ENCODE measurements around the gene ZNF586. TPM values are rescaled to one million over a fixed set of nuclear protein-coding genes. Genes with fewer than 3 reads are reported as not detected.

ZNF586 gene
- total and polyA plus RNA-seq, 10 of the 15 experiments (the other 5 are each of a cell fraction or from before 2014, with no cell fraction given) = 3.9 to 24.2 (median 15.0) TPM

DNA sequence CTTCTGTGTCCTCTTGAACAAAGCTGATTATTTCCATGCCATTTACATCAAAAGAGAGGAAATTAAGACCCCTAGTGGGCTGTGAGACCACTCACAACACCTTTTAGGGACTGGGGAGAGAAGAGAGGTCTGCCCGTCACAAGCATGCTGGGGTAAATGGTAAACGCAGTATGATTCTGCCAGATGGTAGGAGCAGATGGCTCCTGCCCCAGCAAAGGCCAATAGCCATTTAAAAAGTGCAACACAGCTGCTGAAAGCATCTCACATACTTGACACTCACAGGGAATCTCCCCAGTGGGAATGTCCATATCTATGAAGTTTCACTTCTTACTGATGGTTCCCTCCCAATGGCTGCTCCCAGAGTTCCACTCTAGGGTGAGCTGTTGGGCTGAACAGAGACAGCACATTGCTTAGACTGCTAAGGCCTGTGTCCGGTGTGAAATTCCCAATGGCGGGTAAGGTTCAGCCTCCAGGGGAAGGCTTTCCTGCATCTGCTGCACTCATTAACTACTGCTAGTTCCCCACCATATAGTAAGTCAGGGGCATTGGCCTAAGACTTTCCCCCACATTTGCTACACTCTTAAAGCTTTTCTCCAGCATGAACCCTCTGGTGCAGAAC is 49.5 kb upstream of the ZNF586 start:
- DNase-seq (ENCODE audit: low read depth, low spot score) (no peak), ATAC-seq (no peak), FAIRE-seq (no peak)
- SMC1A ChIA-PET (ENCODE audit: uncharacterized antibody, unreplicated experiment) = no interaction called here
- H2AFZ ChIP-seq (ENCODE audit: control insufficient read depth, low read depth, low read length) = no peak overlapping the region
- no TSS peak for BruUV-seq (replicated peaks)
- 98% methylated on average over 4 of the region's 4 CpGs for WGBS (ENCODE audit: insufficient coverage, insufficient replicate concordance, low lambda C conversion rate, missing lambda C conversion rate)
- in situ Hi-C loops (cut with MboI) (no loop called here), intact Hi-C loops (cut with micrococcal nuclease; ENCODE audit: unreplicated experiment) (no loop called here)
- no peaks in the 10 kb centered on the region for H3K27me3 ChIP-seq (replicated peaks in 1 of 2; ENCODE audit: control insufficient read depth in 2 of 2, insufficient read depth in 2 of 2, low read length in 1 of 2)
- POLR2A ChIA-PET = no interaction called here
- H3K79me2 ChIP-seq (ENCODE audit: control insufficient read depth, insufficient read depth, low read length) = no peaks in the 10 kb centered on the region
- peaks cover 46% of the 10 kb centered on the region for H3K9me3 ChIP-seq (replicated peaks; ENCODE audit: control insufficient read depth, insufficient read depth, low read length)
- H3K4me2 ChIP-seq (ENCODE audit: control insufficient read depth, insufficient read depth) = no peak overlapping the region
- no peak for TF ChIP-seq CHD1 (IDR thresholded peaks at IDR 0.05; ENCODE audit: low read depth, low read length)
- TF ChIP-seq, protein P1, sequence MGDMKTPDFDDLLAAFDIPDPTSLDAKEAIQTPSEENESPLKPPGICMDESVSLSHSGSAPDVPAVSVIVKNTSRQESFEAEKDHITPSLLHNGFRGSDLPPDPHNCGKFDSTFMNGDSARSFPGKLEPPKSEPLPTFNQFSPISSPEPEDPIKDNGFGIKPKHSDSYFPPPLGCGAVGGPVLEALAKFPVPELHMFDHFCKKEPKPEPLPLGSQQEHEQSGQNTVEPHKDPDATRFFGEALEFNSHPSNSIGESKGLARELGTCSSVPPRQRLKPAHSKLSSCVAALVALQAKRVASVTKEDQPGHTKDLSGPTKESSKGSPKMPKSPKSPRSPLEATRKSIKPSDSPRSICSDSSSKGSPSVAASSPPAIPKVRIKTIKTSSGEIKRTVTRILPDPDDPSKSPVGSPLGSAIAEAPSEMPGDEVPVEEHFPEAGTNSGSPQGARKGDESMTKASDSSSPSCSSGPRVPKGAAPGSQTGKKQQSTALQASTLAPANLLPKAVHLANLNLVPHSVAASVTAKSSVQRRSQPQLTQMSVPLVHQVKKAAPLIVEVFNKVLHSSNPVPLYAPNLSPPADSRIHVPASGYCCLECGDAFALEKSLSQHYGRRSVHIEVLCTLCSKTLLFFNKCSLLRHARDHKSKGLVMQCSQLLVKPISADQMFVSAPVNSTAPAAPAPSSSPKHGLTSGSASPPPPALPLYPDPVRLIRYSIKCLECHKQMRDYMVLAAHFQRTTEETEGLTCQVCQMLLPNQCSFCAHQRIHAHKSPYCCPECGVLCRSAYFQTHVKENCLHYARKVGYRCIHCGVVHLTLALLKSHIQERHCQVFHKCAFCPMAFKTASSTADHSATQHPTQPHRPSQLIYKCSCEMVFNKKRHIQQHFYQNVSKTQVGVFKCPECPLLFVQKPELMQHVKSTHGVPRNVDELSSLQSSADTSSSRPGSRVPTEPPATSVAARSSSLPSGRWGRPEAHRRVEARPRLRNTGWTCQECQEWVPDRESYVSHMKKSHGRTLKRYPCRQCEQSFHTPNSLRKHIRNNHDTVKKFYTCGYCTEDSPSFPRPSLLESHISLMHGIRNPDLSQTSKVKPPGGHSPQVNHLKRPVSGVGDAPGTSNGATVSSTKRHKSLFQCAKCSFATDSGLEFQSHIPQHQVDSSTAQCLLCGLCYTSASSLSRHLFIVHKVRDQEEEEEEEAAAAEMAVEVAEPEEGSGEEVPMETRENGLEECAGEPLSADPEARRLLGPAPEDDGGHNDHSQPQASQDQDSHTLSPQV (IDR thresholded peaks at IDR 0.05) = no peak
- TF ChIP-seq, protein P2, sequence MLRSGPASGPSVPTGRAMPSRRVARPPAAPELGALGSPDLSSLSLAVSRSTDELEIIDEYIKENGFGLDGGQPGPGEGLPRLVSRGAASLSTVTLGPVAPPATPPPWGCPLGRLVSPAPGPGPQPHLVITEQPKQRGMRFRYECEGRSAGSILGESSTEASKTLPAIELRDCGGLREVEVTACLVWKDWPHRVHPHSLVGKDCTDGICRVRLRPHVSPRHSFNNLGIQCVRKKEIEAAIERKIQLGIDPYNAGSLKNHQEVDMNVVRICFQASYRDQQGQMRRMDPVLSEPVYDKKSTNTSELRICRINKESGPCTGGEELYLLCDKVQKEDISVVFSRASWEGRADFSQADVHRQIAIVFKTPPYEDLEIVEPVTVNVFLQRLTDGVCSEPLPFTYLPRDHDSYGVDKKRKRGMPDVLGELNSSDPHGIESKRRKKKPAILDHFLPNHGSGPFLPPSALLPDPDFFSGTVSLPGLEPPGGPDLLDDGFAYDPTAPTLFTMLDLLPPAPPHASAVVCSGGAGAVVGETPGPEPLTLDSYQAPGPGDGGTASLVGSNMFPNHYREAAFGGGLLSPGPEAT (IDR thresholded peaks at IDR 0.05; ENCODE audit: low read depth) = no peak
- TF ChIP-seq SREBF1 (IDR thresholded peaks at IDR 0.05; ENCODE audit: low read length) = no peak
- TF ChIP-seq MYB (IDR thresholded peaks at IDR 0.05; ENCODE audit: borderline replicate concordance, low read depth, low read length) = no peak
- no peak for TF ChIP-seq RBBP5 (conservative IDR thresholded peaks at IDR 0.05)
- H3K27ac ChIP-seq (ENCODE audit: control insufficient read depth, insufficient read depth) = no peak overlapping the region
- RAD21 ChIA-PET (ENCODE audit: unreplicated experiment) = no interaction called here
- H4K20me1 ChIP-seq (ENCODE audit: control insufficient read depth, insufficient read depth) = no peaks in the 10 kb centered on the region
- no peak overlapping the region for H3K9ac ChIP-seq (ENCODE audit: control insufficient read depth, insufficient read depth, low read length)
- H3K4me3 ChIP-seq = no peak overlapping the region
- no peaks in the 10 kb centered on the region for H3K4me1 ChIP-seq (ENCODE audit: control insufficient read depth, insufficient read depth, low read length)
- CTCF ChIA-PET = no interaction called here
- peaks cover 14 to 27% of the 10 kb centered on the region in 2 experiments for H3K36me3 ChIP-seq (ENCODE audit: control insufficient read depth in 2 of 2, insufficient read depth in 2 of 2, low read length in 1 of 2)
